ENCODE results near the gene FGF2. TPM values are rescaled to one million over a fixed set of nuclear protein-coding genes. Genes with fewer than 3 reads are reported as not detected.
"Not testable (repeated sequence)": the region's sequence is repeated elsewhere in the genome, so short reads cannot be mapped to it uniquely, and the experiment has no call there.

Gene FGF2
- polyA plus RNA-seq, 4 donors, result 9.3 to 12.7 (median 10.2) TPM

- no peak for DNase-seq (ENCODE audit: low read depth in 4 of 4, low spot score in 3 of 4)
Observed at GRCh38 chr4:122917731-122918130, 91.1 kb downstream of the FGF2 start.

- DNase-seq (ENCODE audit: low read depth in 4 of 4, low spot score in 3 of 4), result no peak
Observed at GRCh38 chr4:122920473-122920872, 93.8 kb downstream of the FGF2 start.

DNA sequence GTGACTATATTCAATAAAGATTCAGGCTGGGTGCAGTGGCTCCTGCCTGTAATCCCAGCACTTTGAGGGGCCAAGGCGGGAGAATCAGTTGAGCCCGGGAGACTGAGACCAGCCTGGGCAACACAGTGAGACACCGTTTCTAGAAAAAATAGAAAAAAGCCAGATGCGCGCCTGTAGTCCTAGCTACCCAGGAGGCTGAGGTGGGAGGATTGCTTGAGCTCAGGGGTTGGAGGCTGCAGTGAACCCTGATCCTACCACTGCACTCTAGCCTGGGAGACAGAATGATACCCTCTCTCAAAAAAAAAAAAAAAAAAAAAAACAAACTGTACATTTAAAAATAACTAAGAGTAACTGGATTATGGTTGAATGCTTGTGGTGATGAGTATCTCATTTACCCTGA, 94.7 kb downstream of the FGF2 start:
- DNase-seq (ENCODE audit: low read depth in 4 of 4, low spot score in 3 of 4), result no peak

DNA sequence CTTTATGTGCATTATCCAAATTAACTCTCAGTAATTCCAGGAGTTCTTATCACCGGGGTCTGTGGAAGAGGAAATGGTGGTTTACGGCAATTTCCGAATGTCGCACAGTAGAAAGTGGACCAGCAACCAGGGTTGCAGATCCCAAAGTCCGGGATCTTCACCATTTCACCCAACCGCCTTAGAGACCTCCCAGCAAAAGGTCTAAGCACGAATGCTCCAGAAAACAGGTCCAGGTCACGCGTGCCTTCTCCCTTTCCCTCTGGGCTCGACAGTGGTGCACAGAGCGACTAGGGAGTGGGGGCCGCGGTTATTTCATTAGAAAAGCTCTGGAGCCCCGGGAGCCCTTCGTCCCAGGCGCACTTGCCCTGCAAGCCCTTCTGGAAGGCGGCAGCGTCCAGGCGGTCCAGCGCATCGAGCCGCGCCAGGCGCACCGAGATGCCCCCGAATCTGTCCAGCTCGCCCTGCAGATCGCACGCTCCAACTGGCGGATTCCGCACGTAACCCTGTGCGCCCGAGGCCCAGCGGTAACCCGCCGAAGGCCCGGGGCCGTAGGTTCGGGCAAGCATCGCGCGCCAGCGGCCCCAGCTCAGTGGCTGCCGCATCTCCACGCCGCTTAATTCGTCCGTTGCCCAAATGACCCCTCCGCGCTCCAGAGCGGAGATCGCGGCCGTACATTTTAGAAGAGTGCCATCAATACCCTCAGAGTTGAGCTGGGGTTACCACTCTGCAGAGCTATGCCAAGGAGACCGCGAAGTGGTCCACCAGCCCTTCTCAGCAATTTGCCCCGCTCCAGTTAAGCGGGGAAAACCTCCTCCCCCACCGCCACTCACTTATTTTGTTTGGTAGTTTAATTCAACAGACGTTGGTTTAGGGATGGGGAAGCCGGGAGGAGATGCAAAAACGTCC, 95.6 kb downstream of the FGF2 start, which contains the start of gene NUDT6:
Gene NUDT6, minus strand, starts transcription at position 627 of the 906 bp plus-strand sequence. Its CDS starts 25 bp downstream, at position 602.
- DNase-seq (ENCODE audit: low read depth in 4 of 4, low spot score in 3 of 4), result peak in 3 of 4 donors; percentile 45 to 65 (median 48)

DNA sequence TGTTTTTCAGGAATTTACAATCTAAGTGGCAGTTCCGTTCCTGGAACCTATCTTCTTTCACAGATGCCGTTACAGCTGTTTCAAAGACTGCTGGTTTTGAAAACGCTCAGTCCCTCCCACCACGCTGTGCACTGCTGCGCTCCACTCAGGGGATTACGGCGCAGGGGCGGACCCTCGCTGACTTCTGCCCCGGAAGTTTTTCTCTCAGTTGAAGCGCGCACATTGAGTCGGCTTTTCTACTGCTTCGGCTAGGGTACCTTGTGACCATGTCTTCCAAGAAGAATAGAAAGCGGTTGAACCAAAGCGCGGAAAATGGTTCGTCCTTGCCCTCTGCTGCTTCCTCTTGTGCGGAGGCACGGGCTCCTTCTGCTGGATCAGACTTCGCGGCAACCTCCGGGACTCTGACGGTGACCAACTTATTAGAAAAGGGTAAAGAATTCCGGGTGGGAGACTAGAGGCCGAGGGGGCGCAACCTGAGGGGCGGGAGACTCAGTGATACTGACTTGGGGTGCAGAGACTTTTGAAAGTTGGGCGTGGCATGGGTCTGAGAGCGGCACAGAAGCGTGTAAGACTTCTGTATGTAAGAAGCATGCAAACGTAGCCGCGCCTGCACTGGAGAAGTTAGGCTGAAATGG, 96.4 kb downstream of the FGF2 start:
- DNase-seq (ENCODE audit: low read depth in 4 of 4, low spot score in 3 of 4), result peak in 3 of 4 donors; percentile 75 to 85 (median 76)

- no peak for DNase-seq (ENCODE audit: low read depth in 4 of 4, low spot score in 3 of 4)
Observed at GRCh38 chr4:122928930-122929329, 102.3 kb downstream of the FGF2 start.

DNA sequence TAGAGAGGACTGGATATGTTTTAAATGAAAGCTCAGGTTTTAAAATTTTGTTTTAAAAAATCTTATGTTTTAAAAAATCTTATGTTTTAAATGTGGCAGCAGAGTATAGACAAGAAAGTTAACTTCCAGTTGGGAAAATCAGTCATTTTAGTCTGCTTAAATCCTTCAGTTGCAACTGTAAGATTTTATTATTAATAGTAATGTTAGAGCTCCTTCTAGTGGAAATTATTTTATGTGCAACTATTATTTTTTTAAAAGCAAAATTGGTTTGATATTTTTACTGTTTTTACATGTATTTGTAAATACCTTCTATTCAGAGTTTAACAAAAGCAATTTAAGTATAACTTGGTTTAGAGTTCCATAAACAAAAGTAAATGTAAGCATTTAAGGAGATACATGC, 104.2 kb downstream of the FGF2 start:
- DNase-seq (ENCODE audit: low read depth in 4 of 4, low spot score in 3 of 4), result no peak

GRCh38 chr4:122932763-122933162, 106.1 kb downstream of the FGF2 start:
- DNase-seq (ENCODE audit: low read depth in 4 of 4, low spot score in 3 of 4), result no peak

- DNase-seq (ENCODE audit: low read depth in 4 of 4, low spot score in 3 of 4), result not testable (repeated sequence)
Observed at GRCh38 chr4:122945136-122945535, 118.5 kb downstream of the FGF2 start.

GRCh38 chr4:122946142-122946541, 119.5 kb downstream of the FGF2 start:
- no peak for DNase-seq (ENCODE audit: low read depth in 4 of 4, low spot score in 3 of 4)

Other genes with a start within 250 kb of the FGF2 start
- gene IL21, start 205.8 kb upstream of the FGF2 start, polyA plus RNA-seq (ENCODE audit: insufficient read length in 4 of 4), result not detected
- 10 to 100 TPM in 3 of 4 donors, 1 to 10 TPM in 1; 4.5 to 14.3 (median 13.5) TPM for gene BBS12, start 94.1 kb upstream of the FGF2 start, polyA plus RNA-seq (ENCODE audit: insufficient read length in 4 of 4)
- gene NUDT6, start 95.8 kb downstream of the FGF2 start, polyA plus RNA-seq (ENCODE audit: insufficient read length in 4 of 4), result 10 to 100 TPM; 12.7 to 19.7 (median 17.4) TPM